IMR-90 (cell line): ENCODE results near the gene NCOA5. TPM values are rescaled to one million over a fixed set of nuclear protein-coding genes. Genes with fewer than 3 reads are reported as not detected.

Experiments
- ATAC-seq: fragments of 200-7000 bp; cut with Tn5 transposase; 2 replicates; pipeline ENCODE4 v1.9.1; 2020; ENCODE audit warnings: low read depth, mild to moderate bottlenecking, moderate library complexity
- BruUV-seq: library from RNA; stranded (reverse); fragments of 400-500 nt; replicated peaks from 2 replicates; lab custom pipeline; 2021; lab: Mats Ljungman, UMichigan
- CTCF ChIA-PET: fragments of 300-600 bp; formaldehyde crosslinking; extraction: SDS; loops from one replicate; lab custom pipeline; 2021; ENCODE audit warnings: antibody characterized with exemption; lab: Yijun Ruan, JAX
- POLR2A ChIA-PET: fragments of 300-600 bp; sonication (Branson Sonifier 250); formaldehyde crosslinking; loops from one replicate; lab custom pipeline; 2022; ENCODE audit warnings: antibody characterized with exemption; ENCODE audit not compliant: unreplicated experiment; lab: Charles Lee
- DNase-seq: peaks from one replicate; pipeline ENCODE4 v3.0.0; 2013
- H2AFZ ChIP-seq: replicated peaks from 2 replicates; pipeline ENCODE3; 2013; ENCODE audit warnings: low read length, mild to moderate bottlenecking; ENCODE audit not compliant: poor library complexity
- H2AK5ac ChIP-seq: 2 replicates; pipeline ENCODE4 v1.6.1; 2013; ENCODE audit warnings: low read depth, low read length, inconsistent platforms
- H2AK9ac ChIP-seq: replicated peaks from 2 replicates; pipeline ENCODE3; 2013; ENCODE audit warnings: mild to moderate bottlenecking, low read depth, low read length, moderate library complexity; ENCODE audit not compliant: poor library complexity
- H2BK120ac ChIP-seq: 2 replicates; pipeline ENCODE4 v1.6.1; 2013; ENCODE audit warnings: low read depth, low read length, inconsistent platforms
- H2BK15ac ChIP-seq: 3 replicates; pipeline ENCODE4 v1.6.1; 2013; ENCODE audit warnings: low read depth, low read length, inconsistent platforms
- H2BK20ac ChIP-seq: 2 replicates; pipeline ENCODE4 v1.6.1; 2013; ENCODE audit warnings: low read depth, mild to moderate bottlenecking, inconsistent platforms, low read length, moderate library complexity
- H2BK5ac ChIP-seq: 2 replicates; pipeline ENCODE4 v1.6.1; 2013; ENCODE audit warnings: mild to moderate bottlenecking, low read depth, low read length, inconsistent platforms; ENCODE audit not compliant: poor library complexity, severe bottlenecking
- H3K14ac ChIP-seq: replicated peaks from 2 replicates; pipeline ENCODE4 v1.6.1; 2013; ENCODE audit warnings: low read depth, low read length, inconsistent platforms
- H3K18ac ChIP-seq: 2 replicates; pipeline ENCODE4 v1.6.1; 2013; ENCODE audit warnings: low read depth, low read length, control low read depth
- H3K23ac ChIP-seq: 2 replicates; pipeline ENCODE4 v1.6.1; 2013; ENCODE audit warnings: low read depth, low read length, inconsistent platforms
- H3K27ac ChIP-seq: 2 replicates; pipeline ENCODE4 v1.5.1; 2013; ENCODE audit warnings: mild to moderate bottlenecking, control low read depth, low read length; ENCODE audit not compliant: insufficient read depth
- H3K27me3 ChIP-seq: 2 replicates; pipeline ENCODE4 v1.6.1; 2013; ENCODE audit warnings: low read length; ENCODE audit not compliant: control insufficient read depth, insufficient read depth
- H3K36me3 ChIP-seq: 2 replicates; pipeline ENCODE4 v1.6.1; 2013; ENCODE audit warnings: low read length, mixed read lengths; ENCODE audit not compliant: control insufficient read depth, insufficient read depth
- H3K4ac ChIP-seq: 2 replicates; pipeline ENCODE4 v1.6.1; 2013; ENCODE audit warnings: low read depth, low read length, inconsistent platforms
- H3K4me1 ChIP-seq: 2 replicates; pipeline ENCODE4 v1.6.1; 2013; ENCODE audit warnings: low read length, mixed read lengths; ENCODE audit not compliant: control insufficient read depth, insufficient read depth
- H3K4me2 ChIP-seq: 2 replicates; pipeline ENCODE4 v1.6.1; 2013; ENCODE audit warnings: low read depth, mild to moderate bottlenecking, control low read depth, low read length, moderate library complexity
- H3K4me3 ChIP-seq: 2 replicates; pipeline ENCODE4 v1.5.1; 2013; ENCODE audit warnings: low read depth, mild to moderate bottlenecking, control low read depth, low read length, moderate library complexity; ENCODE audit not compliant: insufficient read depth
- H3K56ac ChIP-seq: 2 replicates; pipeline ENCODE4 v1.6.1; 2013; ENCODE audit warnings: low read length, inconsistent platforms; ENCODE audit not compliant: insufficient read depth; ENCODE audit errors: extremely low read depth
- H3K79me1 ChIP-seq, 2 experiments: 2 replicates each; pipeline ENCODE4 v1.6.1; 2013; ENCODE audit warnings: low read length in 2 of 2, inconsistent platforms in 1 of 2, low read depth in 1 of 2
- H3K9ac ChIP-seq: 2 replicates; pipeline ENCODE4 v1.6.1; 2013; ENCODE audit warnings: low read depth, low read length, control low read depth
- H3K9me1 ChIP-seq: 2 replicates; pipeline ENCODE4 v1.6.1; 2013; ENCODE audit warnings: low read length, inconsistent platforms; ENCODE audit not compliant: insufficient read depth
- H3K9me3 ChIP-seq: 2 replicates; pipeline ENCODE4 v1.6.1; 2013; ENCODE audit warnings: low read length; ENCODE audit not compliant: control insufficient read depth, insufficient read depth
- H4K20me1 ChIP-seq: 2 replicates; pipeline ENCODE4 v1.6.1; 2013; ENCODE audit warnings: low read length, inconsistent platforms; ENCODE audit not compliant: insufficient read depth
- H4K5ac ChIP-seq: 2 replicates; pipeline ENCODE4 v1.6.1; 2013; ENCODE audit warnings: mild to moderate bottlenecking, low read depth, low read length, control low read depth
- H4K8ac ChIP-seq, 2 experiments: 2 replicates each; pipeline ENCODE4 v1.6.1; 2013; ENCODE audit warnings: low read depth in 2 of 2, low read length in 2 of 2, control low read depth in 1 of 2, inconsistent platforms in 1 of 2
- H4K91ac ChIP-seq: 2 replicates; pipeline ENCODE4 v1.6.1; 2013; ENCODE audit warnings: low read depth, low read length, inconsistent platforms; ENCODE audit not compliant: insufficient read depth
- BHLHE40 ChIP-seq: fragments of 150-350 bp; IDR thresholded peaks from 2 replicates; pipeline ENCODE4 v1.6.1; 2016; ENCODE audit warnings: mild to moderate bottlenecking, low read depth, low read length
- CEBPB ChIP-seq: IDR thresholded peaks from 2 replicates; pipeline ENCODE4 v1.6.1; 2012; ENCODE audit warnings: low read depth, low read length, improper control_type of control experiment
- CHD1 ChIP-seq: IDR thresholded peaks from 2 replicates; pipeline ENCODE4 v1.6.1; 2012; ENCODE audit warnings: low read depth, low read length, improper control_type of control experiment
- ELK1 ChIP-seq: fragments of 150-350 bp; IDR thresholded peaks from 2 replicates; pipeline ENCODE4 v1.6.1; 2016; ENCODE audit warnings: low read depth, mild to moderate bottlenecking, low read length, moderate library complexity, borderline replicate concordance
- FOS ChIP-seq: fragments of 150-350 bp; IDR thresholded peaks from 2 replicates; pipeline ENCODE4 v1.6.1; 2016; ENCODE audit warnings: low read depth, low read length
- MAFK ChIP-seq: IDR thresholded peaks from 2 replicates; pipeline ENCODE4 v1.6.1; 2012; ENCODE audit warnings: low read depth, low read length, improper control_type of control experiment
- MAZ ChIP-seq: IDR thresholded peaks from 2 replicates; pipeline ENCODE4 v1.6.1; 2012; ENCODE audit warnings: low read depth, mild to moderate bottlenecking, low read length, improper control_type of control experiment, moderate library complexity, borderline replicate concordance
- MXI1 ChIP-seq: IDR thresholded peaks from 2 replicates; pipeline ENCODE4 v1.6.1; 2012; ENCODE audit warnings: low read depth, mild to moderate bottlenecking, low read length, moderate library complexity, borderline replicate concordance
- NFE2L2 ChIP-seq: fragments of 150-350 bp; IDR thresholded peaks from 2 replicates; pipeline ENCODE4 v1.6.1; 2016; ENCODE audit warnings: low read depth, mild to moderate bottlenecking, low read length
- POLR2A ChIP-seq: IDR thresholded peaks from 2 replicates; pipeline ENCODE4 v1.6.1; 2012; ENCODE audit warnings: mild to moderate bottlenecking, low read depth, low read length
- RAD21 ChIP-seq: IDR thresholded peaks from 2 replicates; pipeline ENCODE4 v1.6.1; 2012; ENCODE audit warnings: low read length, improper control_type of control experiment
- RCOR1 ChIP-seq: IDR thresholded peaks from 2 replicates; pipeline ENCODE4 v1.6.1; 2012; ENCODE audit warnings: mild to moderate bottlenecking, low read length, improper control_type of control experiment; ENCODE audit not compliant: insufficient replicate concordance
- RFX5 ChIP-seq: IDR thresholded peaks from 2 replicates; pipeline ENCODE4 v1.8.0; 2012; ENCODE audit warnings: low read depth, mild to moderate bottlenecking, low read length, moderate library complexity
- SMC3 ChIP-seq: fragments of 150-350 bp; IDR thresholded peaks from 2 replicates; pipeline ENCODE4 v1.6.1; 2016; ENCODE audit warnings: low read depth, mild to moderate bottlenecking, antibody characterized with exemption, low read length, moderate library complexity
- WGBS, 2 experiments: methylation state at CpG; one replicate each; pipeline versions ENCODE4 v1.1.5 to v1.1.7; 2013; ENCODE audit warnings: missing lambda C conversion rate in 2 of 2; ENCODE audit not compliant: insufficient read length in 1 of 2; ENCODE audit errors: extremely low coverage in 2 of 2; 5-methylcytosine and 5-hydroxymethylcytosine counted together
- dilution Hi-C: fragments of 300-500 bp; cut with HindIII; formaldehyde crosslinking; loops from one replicate; pipeline ENCODE4 v1.14.3; 2018; ENCODE audit warnings: low sequenced_read_pairs; ENCODE audit not compliant: unreplicated experiment
- in situ Hi-C: fragments of 300-500 bp; cut with MboI; formaldehyde crosslinking; loops from 3 replicates; pipeline ENCODE4 v1.14.3; 2019; ENCODE audit warnings: low sequenced_read_pairs, inconsistent platforms, mixed read lengths
- intact Hi-C: fragments of 100-400 bp; cut with micrococcal nuclease; formaldehyde crosslinking; loops from 2 replicates; pipeline ENCODE4 v1.10.0; 2022
- polyA plus RNA-seq, 3 experiments: library from polyadenylated mRNA; depleted of rRNA; stranded (reverse); fragments of >200 nt; gene quantifications; 2 replicates each; pipeline ENCODE4 v1.2.3, GENCODE V29; 2012; ENCODE audit warnings: low replicate concordance in 1 of 3
- total RNA-seq: library from RNA; depleted of rRNA; stranded (reverse); fragments of >200 nt; gene quantifications from 2 replicates; pipeline ENCODE4 v1.2.3, GENCODE V29; 2012
- TF ChIP-seq, protein P1 (sequence below): fragments of 150-350 bp; IDR thresholded peaks from 2 replicates; pipeline ENCODE4 v1.6.1; 2017; ENCODE audit warnings: mild to moderate bottlenecking, antibody characterized with exemption, low read length, low read depth
- TF ChIP-seq, protein P2 (sequence below): conservative IDR thresholded peaks from 2 replicates; pipeline ENCODE4 v1.5.1; 2012; ENCODE audit warnings: mild to moderate bottlenecking, low read depth, low read length, improper control_type of control experiment

The NCOA5 gene
- total and polyA plus RNA-seq, 2 of the 4 experiments (the other 2 are of a cell fraction): 17.4 to 20.6 TPM

DNA sequence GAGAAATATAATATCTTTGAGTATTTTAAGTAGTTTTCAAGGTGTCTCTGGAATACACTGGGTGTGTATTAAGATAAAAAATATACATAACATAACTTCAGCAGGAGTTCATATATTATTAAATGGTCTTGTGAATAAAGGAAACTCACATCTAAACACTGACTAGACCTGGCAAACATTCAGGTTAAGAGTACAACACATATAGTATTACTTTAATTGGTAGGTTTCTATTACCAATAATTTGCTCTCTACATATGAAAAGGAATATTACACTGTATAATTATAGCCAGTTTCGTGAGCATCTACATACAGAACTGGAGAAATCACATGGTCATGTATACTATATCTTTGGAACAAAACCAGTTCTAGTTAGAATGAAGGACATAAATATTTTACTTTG is 8.7 kb downstream of the NCOA5 start:
- Histone ChIP-seq H3K9me3 (no peaks in the 10 kb centered on the region), H3K79me1 (peaks cover 35 to 61% of the 10 kb centered on the region in 2 experiments), H3K9ac (no peak overlapping the region), H3K27ac (no peak overlapping the region), H3K23ac (no peak overlapping the region), H2BK20ac (no peak overlapping the region), H3K9me1 (peaks cover 14% of the 10 kb centered on the region; the same call in 1 of the 2 replicates), H2BK120ac (no peak overlapping the region), H4K8ac (no peak overlapping the region), H2AFZ (no peak overlapping the region), H3K4me2 (no peak overlapping the region), H3K56ac (no peak overlapping the region), H3K36me3 (peaks cover 12% of the 10 kb centered on the region), H2AK9ac (no peak overlapping the region), H3K14ac (no peak overlapping the region), H2BK5ac (no peak overlapping the region), H4K91ac (no peak overlapping the region), H2AK5ac (no peak overlapping the region), H2BK15ac (no peak overlapping the region), H3K4me3 (no peak overlapping the region), H4K5ac (no peak overlapping the region), H3K18ac (no peak overlapping the region), H3K27me3 (no peaks in the 10 kb centered on the region), H3K4me1 (peaks cover 6% of the 10 kb centered on the region), H4K20me1 (peaks cover 66% of the 10 kb centered on the region), H3K4ac (no peak overlapping the region)
- DNase-seq (no peak), ATAC-seq (no peak)
- intact Hi-C loops: loop anchor here (10.0 kb wide), 1 partner anchor 306 kb away; no protein-coding TSS in a partner anchor
- ChIA-PET POLR2A (no interaction called here), CTCF (interaction anchor here (1.5 kb wide), 1 partner anchor 23 kb away, joined by 4 read pairs; no protein-coding TSS in a partner anchor)
- in situ Hi-C loops: no loop called here
- TF ChIP-seq, protein P1, sequence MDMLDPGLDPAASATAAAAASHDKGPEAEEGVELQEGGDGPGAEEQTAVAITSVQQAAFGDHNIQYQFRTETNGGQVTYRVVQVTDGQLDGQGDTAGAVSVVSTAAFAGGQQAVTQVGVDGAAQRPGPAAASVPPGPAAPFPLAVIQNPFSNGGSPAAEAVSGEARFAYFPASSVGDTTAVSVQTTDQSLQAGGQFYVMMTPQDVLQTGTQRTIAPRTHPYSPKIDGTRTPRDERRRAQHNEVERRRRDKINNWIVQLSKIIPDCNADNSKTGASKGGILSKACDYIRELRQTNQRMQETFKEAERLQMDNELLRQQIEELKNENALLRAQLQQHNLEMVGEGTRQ: no peak
- TF ChIP-seq RCOR1 (no peak), RFX5 (no peak), ELK1 (no peak), CHD1 (no peak), SMC3 (no peak), MAZ (no peak), POLR2A (no peak), CEBPB (no peak), MAFK (no peak), NFE2L2 (no peak), BHLHE40 (no peak), RAD21 (no peak), MXI1 (no peak), FOS (no peak)
- TF ChIP-seq, protein P2, sequence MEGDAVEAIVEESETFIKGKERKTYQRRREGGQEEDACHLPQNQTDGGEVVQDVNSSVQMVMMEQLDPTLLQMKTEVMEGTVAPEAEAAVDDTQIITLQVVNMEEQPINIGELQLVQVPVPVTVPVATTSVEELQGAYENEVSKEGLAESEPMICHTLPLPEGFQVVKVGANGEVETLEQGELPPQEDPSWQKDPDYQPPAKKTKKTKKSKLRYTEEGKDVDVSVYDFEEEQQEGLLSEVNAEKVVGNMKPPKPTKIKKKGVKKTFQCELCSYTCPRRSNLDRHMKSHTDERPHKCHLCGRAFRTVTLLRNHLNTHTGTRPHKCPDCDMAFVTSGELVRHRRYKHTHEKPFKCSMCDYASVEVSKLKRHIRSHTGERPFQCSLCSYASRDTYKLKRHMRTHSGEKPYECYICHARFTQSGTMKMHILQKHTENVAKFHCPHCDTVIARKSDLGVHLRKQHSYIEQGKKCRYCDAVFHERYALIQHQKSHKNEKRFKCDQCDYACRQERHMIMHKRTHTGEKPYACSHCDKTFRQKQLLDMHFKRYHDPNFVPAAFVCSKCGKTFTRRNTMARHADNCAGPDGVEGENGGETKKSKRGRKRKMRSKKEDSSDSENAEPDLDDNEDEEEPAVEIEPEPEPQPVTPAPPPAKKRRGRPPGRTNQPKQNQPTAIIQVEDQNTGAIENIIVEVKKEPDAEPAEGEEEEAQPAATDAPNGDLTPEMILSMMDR: no peak
- no CpG with 5 or more reads among the region's 1 CpG for WGBS, 2 experiments
- no TSS peak for BruUV-seq
- dilution Hi-C loops: no loop called here
